HG03439 (cell line): ENCODE results near the gene GABRR2.

ENCODE experiments used
- ATAC-seq: cut with Tn5 transposase; IDR thresholded peaks from one replicate; pipeline ENCODE4 v1.9.1; 2021; ENCODE audit warnings: mild to moderate bottlenecking, moderate library complexity; ENCODE audit not compliant: unreplicated experiment

The GABRR2 gene

DNA sequence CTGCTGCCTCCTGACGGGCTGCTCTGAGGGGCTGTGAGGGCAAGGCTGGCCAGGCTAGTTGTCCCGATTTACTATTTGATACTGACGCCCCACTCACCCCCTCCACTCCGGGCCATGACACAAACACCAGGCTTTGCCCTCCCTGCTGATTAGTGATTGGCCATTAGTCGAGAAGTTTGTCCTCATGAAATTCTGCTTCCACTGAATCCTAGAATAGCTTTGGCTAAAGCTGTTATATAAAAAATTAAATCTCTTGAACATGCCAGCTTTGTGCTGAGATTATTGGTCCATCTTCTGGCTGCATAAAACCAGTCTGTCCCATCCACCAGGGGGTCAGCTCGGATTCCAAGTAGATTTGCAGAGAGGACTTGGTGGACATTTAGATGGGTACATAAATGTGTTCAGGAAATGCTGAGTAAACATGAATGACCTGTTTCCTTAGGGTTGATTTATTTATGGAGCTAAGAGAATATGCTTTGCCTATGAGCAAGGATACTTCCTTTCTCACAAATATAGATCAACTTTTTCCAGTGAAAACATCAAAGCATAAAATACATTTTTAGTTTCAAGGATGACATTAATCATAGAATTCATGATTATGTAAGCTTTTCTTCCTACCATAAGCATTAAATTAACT is at the start of gene GABRR2:
Gene GABRR2 (minus strand): TSS at position 51 of the 637 bp plus-strand sequence. CDS start 134 bp downstream, outside the sequence.
- no peak for ATAC-seq

DNA sequence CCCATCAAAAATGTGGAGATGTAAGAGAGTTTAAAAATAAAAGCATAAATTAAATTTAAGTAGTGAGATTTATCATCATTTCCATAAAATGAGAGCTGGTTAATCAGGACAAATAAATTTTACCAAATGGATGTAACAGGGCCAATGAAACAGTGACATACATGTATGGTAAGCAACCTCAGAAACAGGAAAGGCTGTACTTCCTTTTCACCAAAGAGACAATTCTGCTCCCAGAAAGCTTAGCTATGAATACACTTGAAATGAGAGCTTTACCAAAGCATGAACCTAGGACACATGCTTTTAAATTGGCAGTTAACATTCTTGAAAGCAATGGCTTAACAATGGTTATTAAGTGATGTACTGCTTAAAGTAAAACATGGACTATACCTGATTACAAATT is 49.5 kb upstream of the GABRR2 start:
- ATAC-seq = no peak

DNA sequence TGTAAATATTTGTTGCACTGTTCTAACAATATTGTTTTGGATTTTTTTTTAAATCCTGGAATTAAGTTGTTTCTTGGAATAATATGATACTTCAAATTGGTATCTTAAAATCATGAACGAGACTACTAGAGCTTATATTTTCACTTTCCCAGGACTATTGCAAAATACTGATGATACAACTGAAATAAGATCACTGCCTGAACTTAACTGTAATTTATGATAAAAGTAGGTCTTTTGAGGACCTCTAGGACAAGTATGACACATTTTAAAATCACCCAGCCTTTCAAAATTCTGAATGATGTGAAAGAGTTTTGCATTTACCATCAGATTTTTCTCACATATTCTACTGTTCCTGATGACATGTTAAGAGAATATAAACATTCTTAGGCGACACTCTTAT is 46.1 kb upstream of the GABRR2 start:
- ATAC-seq = no peak

DNA sequence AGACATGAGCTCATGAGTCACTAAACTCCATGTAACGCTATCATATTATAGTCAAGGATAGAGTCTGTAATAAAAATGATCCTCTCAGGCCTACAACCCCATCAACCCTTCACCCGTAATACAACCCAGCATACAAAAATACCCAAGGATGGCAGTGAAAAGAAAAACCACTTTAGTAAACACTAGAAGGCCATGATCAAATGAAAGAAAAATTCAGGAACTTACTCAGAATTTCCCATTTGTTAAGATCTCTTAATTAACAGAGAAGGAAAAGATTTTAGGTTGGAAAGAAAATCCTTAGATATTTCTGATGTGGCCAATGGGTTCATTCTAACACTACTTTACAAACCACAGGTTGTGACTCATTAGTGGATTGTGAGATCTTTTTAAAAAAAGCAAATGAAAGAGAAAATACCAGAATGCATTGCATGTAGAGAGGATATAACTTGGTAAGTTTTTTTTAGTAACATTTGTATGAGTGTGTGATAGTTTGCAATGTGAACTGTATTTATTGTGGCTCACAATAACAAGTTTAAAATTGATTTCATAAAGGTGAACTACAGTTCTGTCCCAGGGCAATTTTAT is 45.4 kb upstream of the GABRR2 start:
- ATAC-seq = peak; percentile 46

DNA sequence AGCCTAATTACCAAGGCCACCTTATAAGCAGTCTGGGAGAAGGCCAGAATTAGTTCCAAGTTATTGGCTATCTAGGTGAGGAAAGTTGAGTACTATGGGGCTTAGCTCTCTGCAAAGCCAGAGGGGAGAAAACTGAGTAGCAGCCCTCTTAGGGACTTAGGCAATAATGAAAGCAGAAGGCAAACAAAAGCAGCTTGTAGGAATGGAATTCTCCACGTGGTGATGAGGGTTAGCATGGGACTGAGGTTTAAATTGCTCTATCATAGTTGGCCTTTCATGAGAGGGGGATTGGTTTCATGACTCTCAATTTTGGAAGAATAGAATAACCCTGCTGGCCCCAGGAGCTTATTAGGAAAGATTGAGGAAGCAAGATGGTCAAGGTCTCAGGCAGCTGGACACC is 44.5 kb upstream of the GABRR2 start:
- no peak for ATAC-seq

DNA sequence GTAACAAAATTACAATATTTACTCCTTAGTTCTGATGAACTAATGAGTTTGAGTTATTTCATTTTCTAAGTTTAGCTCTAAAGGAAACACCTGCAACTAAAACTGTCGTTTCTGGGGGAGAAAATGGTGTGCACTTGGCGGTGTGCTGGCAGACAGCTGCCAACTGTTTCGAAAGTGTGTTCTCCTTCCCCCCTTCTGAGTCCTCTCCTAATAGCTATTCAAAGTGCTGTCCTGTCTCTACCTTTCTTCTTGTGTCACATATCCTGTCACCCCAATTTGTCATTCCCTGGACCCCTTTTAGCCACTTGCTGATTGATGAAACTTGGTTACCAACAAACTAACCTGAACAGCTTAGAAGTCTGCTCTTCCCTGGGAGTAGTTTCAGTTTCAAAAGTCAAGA is 42.3 kb upstream of the GABRR2 start:
- peak; percentile 55 for ATAC-seq

DNA sequence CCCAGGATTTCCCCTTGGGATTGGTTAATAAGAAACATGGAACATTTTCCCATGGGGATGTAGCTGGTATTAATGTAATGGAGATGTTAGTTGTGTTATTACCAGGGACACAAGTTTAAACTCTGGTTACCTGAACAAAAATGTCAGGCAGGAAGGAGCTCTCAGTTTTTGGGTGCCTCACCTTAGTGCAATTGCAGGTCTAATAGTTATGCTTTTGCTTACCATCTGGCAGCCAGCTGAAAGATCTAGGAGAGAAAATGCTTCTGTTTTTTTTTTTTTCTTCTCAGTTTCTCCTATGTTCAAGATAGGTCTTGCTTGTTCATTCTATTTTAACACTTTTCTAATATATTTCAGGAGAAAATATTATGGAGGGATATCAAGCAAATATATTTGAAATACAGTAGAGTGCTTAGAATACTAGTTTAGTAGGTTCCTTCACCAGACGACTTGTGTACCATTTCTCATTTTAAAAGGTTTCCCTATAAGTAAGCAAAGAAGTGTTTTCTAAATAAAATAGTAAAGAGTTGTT is 41.6 kb upstream of the GABRR2 start:
- ATAC-seq = no peak

DNA sequence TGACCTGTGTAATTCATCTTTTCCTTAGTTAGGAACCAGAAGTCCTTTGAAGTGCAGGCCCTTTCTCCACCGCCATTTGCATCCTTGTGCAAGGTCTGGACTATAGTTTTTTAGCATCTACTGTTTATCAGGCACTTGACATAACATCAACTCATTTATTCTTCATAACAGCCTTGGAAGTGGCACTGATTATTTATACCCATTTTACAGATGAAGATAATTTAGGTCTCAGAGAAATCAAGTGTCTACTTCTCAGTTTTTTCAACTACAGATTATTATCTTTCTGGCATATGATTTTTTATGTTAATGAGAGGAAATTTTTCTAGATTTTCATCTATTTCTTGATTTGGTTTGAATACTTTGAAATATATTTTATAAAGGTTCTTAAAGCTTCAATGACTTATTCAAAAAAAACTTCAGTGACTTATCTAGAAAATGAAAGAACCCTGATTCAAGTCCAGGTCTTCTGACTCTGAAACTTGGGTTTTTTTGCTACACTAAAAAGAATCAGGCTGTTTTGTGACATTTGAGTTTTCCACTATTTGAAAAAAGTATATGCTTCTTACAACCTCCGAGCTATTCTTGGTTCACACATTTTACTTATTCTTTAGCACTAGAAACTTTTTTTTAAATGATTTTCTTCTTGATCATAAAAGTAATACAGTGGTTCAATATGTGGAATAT is 40.6 kb upstream of the GABRR2 start:
- no peak for ATAC-seq

DNA sequence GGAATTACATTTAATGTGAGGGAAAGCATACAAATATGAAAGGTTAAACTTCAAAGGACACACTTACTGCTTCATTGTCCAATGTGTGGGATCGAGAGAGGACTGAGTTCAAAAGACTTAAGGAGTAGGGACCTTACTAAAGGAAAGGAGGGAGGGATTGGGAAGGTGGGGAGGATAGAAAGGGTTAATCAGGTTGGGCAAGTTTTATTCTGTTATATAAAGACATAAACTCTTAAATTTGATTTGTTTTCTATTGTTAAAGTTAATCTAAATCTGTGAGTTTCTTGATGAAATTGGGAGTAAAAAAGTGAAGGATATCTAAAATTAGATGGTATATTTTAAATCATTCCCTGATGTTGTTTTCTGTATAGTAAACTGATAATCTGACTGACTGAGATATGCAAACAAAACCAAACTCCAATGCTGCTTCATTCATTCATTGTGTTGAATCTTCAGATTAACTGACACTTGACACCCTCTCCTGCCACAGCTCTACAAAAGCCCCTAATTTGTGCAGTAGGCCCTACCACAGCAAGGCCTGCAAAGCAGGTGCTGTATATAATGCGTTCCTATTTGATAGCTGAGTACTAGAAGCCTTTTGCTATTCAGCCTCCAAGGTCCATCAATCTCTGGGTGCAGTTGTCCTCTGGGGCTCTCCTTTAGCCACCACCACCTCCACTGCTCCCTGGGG is 38.7 kb upstream of the GABRR2 start:
- no peak for ATAC-seq

DNA sequence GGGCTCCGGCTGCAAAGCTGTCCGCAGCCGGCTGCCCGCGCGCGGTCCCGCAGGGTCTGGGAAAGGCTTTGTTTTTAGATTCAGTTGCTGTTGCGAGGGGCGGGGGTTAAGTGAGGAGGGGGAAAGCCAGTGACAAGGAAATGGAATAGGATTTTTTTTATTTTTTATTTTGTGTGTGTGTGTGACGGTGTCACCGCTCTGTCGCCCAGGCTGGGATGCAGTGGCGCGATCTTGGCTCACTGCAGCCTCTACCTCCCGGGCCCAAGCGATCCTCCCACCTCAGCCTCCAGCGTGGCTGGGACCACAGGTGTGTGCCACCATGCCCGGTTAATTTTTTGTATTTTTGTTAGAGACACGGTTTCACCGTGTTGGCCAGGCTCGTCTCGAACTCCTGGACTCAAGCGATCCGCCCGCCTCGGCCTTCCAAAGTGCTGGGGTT is 38.0 kb upstream of the GABRR2 start:
- no peak for ATAC-seq

DNA sequence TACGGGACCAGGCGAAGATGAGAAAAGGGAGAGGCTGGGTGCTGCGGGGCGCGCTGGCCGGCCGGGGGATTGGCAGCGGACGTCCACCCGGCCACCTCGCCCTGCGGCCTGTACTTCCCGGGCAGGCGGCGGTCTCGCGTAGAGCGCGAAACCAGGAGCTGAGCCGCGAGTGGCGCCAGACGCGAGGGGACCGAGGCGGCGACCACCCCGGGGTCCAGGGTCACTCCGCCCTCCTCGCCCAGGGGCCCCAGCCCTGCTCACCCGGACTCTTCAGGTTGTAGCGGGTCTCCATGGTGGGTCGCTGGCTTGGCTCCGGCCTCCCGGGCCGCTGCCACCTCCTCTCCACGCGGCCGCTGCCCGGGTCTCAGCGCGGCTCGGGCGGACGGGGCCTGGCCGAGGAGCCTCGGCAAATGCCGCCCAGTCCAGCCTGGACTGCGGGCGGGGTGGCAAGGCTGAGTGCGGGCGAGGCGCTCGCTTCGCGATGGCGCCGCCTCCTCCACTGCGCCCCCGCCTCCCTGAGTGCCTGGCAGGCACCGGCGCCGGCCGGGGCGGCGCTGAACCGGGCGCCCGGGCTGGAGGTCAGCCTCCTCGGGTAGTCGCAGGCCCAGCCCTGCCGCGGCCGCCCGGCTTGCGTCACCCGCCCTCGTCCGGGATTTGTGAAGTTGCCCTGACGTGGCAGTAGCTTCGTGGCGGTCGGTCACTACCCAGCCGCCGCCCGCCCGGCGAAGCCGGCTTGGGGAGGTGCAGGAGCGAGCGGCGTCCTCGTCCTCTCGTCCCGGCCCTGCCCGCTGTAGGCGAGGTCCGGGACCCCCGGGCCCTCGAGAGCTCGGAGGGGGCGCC is 37.4 kb upstream of the GABRR2 start, which contains the start of gene UBE2J1:
Gene UBE2J1 (minus strand): TSS at position 445 of the 840 bp plus-strand sequence. CDS start 153 bp downstream, at position 292.
- peak; percentile 47 for ATAC-seq

DNA sequence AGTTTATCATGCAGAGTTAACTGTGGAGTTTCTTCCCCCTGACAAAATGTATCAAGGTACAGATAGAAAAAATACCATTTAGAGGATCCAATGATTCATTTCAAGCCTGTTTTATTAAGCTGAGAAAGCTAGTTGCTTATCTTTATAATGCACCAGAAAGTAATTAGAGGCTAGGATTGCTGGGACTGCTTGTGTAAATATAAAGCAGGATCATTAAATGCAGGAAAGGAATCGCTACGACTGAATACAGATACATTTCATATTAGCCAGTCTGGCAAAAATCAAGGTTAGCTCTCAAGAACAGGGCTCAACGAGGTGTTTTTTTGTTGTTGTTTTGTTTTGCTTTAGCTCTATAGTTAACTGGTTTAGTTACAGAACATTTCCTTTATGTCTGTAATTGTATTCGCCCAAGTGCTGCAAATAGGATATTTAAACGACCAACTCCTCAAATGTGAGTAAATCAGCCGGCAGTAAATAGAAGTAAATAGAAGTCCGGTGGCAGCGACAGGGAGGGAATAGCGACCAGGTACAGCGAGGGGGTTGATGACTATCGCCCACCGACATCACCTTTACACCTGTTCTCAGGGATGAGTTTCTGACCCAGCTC is 36.7 kb upstream of the GABRR2 start:
- no peak for ATAC-seq

DNA sequence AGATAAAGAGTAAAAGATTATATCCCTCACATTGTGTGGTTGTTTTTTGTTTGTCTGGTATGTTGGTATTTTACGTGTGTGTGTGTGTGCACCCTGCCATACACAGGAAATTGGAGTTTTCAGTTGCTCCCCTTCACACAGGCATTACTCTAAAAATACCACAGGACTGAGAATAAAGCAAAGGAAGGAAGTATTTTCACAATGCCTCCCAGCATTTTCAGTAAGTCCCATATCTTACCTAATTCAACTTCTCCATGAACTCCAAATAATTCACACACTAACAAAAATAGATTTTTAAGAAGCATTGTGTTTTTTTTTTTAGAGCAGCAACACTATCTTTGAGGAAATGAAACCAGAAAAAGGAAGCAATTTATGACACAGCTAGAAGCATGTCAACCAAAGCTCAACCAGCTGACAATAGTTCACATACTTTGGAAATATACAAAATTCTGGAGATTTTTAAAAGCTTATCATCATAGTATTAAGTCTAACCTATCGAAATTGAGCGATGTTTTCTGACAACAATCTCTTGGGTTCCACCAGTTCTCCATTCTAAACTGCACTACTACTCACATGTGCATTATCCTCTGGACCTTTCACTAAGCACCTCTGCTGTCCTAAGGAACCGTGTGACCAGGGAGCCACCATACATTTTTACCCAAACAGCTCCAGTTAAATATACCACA is 35.3 kb upstream of the GABRR2 start:
- ATAC-seq = no peak

DNA sequence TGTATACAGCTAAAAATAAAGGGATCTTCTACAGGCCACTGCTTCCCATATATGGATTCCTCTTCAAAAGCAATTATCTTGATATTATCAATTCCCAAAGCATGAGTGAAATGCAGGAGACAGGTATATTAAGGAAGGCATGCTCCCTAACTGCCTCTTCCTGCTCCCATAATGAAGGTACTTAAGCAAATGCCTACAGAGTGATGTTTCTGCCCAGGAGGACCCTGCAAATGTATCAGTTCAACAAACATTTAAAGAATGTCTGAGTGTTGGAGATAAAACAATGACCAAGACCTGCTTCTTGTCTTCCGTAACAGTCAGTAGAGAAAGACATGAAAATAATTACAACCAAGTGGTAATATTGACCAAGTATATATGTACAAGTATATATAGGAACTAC is 33.3 kb upstream of the GABRR2 start:
- no peak for ATAC-seq

DNA sequence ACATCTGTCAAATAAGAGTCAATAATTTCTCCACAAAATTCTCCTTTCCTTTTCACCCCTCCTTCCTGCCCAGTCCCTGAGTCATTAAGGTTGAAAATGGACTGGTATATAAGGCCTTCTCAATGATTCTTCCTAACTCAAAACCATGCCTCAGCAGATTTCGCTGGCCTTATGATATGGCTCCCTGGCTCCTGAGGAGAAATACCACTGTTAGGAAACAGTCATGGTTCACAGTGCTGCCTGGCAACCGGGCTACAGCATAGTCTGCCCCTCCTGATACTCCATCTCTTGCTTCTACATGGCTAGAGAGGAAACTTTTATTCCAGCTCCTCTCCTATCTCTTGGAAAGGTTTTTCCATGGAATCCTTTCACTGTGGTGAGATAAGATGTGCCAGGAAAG is 32.7 kb upstream of the GABRR2 start:
- ATAC-seq = no peak

DNA sequence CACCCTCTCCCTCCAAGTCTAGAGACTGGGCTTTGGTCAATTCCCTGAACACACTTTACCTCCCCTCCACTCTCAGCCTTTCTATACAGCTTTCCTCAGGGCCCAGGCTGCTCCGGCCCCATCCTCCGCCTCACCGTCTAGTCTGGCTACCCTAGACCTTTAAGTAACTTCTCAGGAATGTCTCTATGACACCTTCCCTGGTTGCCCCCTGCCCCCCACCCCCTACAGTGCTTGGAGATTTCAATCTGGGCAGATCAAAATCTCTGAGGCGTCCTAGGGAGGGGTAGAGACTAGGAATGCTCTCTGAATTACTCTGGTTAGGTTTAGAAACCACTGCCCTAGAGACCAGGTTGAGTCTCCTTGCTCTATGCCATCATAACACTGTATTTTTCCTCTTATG is 31.3 kb upstream of the GABRR2 start:
- ATAC-seq = no peak

DNA sequence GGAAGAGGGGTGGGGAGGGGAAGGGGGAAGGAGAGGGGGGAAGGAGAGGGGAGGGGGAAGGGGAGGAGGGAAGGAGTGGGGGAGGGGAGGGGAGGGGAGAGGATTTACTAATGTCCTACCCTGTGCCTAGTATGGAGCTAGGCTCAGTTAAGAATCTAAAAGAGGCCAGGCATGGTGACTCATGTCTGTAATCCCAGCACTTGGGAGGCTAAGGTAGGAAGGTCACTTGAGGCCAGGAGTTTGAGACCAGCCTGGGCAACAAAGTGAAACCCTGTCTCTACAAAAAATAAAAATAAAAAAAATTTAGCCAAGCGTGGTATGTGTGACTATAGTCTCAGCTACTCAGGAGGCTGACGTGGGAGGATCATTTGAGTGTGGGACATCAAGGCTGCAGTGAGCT is 24.5 kb upstream of the GABRR2 start:
- no peak for ATAC-seq

DNA sequence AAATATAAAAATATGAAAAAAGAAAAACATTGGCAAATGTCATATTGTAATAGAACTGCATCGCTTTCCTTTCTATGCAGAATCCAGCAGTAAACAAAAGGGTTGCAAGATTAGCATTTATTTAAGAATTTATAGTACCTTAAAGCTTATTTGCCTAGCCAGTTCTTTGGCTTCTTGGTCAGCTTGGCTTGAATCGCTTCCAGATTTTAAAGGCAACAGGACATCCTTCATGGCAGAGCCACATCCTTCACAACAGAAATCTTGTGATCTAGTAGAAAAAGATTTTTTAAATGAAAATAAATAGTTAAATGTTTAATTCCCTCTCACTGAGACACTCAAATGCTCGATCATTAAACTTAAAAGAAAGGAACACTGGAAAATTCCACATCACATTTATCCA is 20.1 kb upstream of the GABRR2 start:
- no peak for ATAC-seq

DNA sequence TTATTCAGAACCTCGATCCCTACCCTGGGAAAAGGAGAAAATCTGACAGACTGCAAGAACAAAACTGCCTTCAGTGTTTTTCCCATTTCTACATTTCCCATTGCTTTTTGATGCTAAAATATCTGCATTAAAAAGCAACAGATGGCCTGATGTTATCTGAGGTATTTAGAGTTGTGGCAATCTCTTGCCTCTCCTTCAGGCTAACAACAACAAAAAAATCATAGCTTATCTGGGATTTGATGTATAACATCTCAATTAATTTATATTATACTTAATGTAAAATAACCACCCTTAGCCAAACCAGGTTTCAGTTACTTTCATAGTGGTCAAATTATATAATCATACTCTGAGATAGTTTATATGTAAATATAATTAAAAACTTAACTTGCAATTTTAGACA is 15.8 kb upstream of the GABRR2 start:
- ATAC-seq = no peak

DNA sequence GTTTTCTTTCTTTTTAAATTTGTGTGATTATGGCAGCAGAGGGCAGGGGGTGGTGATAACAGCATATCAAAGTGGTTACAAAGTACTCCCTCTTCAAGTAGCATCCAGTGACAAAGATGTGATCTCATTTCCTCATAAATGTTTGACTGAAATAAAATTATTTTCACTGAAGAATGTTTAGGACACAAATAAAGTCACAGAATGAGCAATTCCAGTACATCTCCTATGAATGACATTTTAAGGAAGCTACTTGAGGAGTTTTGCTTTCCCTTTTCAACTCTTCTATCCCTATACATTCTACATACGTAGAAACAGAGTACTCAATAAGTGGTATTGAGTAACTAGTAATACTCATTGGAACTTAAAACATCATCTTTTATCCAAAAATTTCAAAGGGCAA is 13.9 kb upstream of the GABRR2 start:
- no peak for ATAC-seq
